Mesendoderm (in vitro differentiated cells): Measurements from ENCODE around the gene VPS13A.
A peak's percentile ranks its signal among the peaks of the same experiment; 100 is the strongest.

Experiments used
- DNase-seq: peaks from one replicate; pipeline ENCODE4 v3.0.0; 2013
- H2AK5ac ChIP-seq: 2 replicates; pipeline ENCODE4 v1.6.1; 2013; ENCODE audit warnings: low read length, inconsistent platforms
- H2BK120ac ChIP-seq: 2 replicates; pipeline ENCODE4 v1.6.1; 2013; ENCODE audit warnings: low read depth, mild to moderate bottlenecking, low read length, moderate library complexity, mixed read lengths
- H2BK15ac ChIP-seq: replicated peaks from 2 replicates; pipeline ENCODE4 v1.6.1; 2013; ENCODE audit warnings: low read depth, mild to moderate bottlenecking, moderate library complexity
- H2BK5ac ChIP-seq: 2 replicates; pipeline ENCODE4 v1.6.1; 2013; ENCODE audit warnings: low read length, inconsistent platforms
- H3K18ac ChIP-seq: 2 replicates; pipeline ENCODE4 v1.6.1; 2013; ENCODE audit warnings: mild to moderate bottlenecking, low read length, mixed read lengths
- H3K23ac ChIP-seq: one replicate; pipeline ENCODE4 v1.6.1; 2013; ENCODE audit warnings: low read length
- H3K27ac ChIP-seq: 2 replicates; pipeline ENCODE4 v1.5.1; 2013; ENCODE audit warnings: low read depth, mild to moderate bottlenecking, inconsistent platforms, low read length, moderate library complexity
- H3K27me3 ChIP-seq: 2 replicates; pipeline ENCODE4 v1.6.1; 2013; ENCODE audit warnings: low read length, control low read depth, mild to moderate bottlenecking, inconsistent platforms; ENCODE audit not compliant: insufficient read depth, poor library complexity
- H3K36me3 ChIP-seq: 2 replicates; pipeline ENCODE4 v1.6.1; 2013; ENCODE audit warnings: low read length, inconsistent platforms; ENCODE audit not compliant: control insufficient read depth, insufficient read depth
- H3K4ac ChIP-seq: one replicate; pipeline ENCODE4 v1.6.1; 2013; ENCODE audit warnings: low read depth, mild to moderate bottlenecking, low read length, moderate library complexity
- H3K4me1 ChIP-seq: 2 replicates; pipeline ENCODE4 v1.6.1; 2013; ENCODE audit warnings: low read depth, low read length, inconsistent platforms; ENCODE audit not compliant: control insufficient read depth
- H3K4me2 ChIP-seq: 2 replicates; pipeline ENCODE4 v1.6.1; 2013; ENCODE audit warnings: low read length
- H3K4me3 ChIP-seq: 2 replicates; pipeline ENCODE4 v1.5.1; 2013; ENCODE audit warnings: mild to moderate bottlenecking, low read length
- H3K56ac ChIP-seq: one replicate; pipeline ENCODE4 v1.6.1; 2013; ENCODE audit warnings: low read length
- H3K79me1 ChIP-seq: 2 replicates; pipeline ENCODE4 v1.6.1; 2013; ENCODE audit warnings: low read length, inconsistent platforms
- H3K79me2 ChIP-seq: 2 replicates; pipeline ENCODE4 v1.6.1; 2013; ENCODE audit warnings: mild to moderate bottlenecking, low read length; ENCODE audit not compliant: control insufficient read depth, insufficient read depth
- H3K9ac ChIP-seq: 2 replicates; pipeline ENCODE4 v1.6.1; 2013; ENCODE audit warnings: low read length, inconsistent platforms
- H4K5ac ChIP-seq: one replicate; pipeline ENCODE4 v1.6.1; 2013; ENCODE audit warnings: low read length
- H4K8ac ChIP-seq: one replicate; pipeline ENCODE4 v1.6.1; 2013; ENCODE audit warnings: low read depth, mild to moderate bottlenecking, control low read depth, low read length, moderate library complexity
- WGBS: extraction: QIAGEN DNeasy Blood & Tissue Kit; methylation state at CpG from one replicate; pipeline ENCODE4 v1.1.7; 2013; ENCODE audit warnings: low lambda C conversion rate, missing lambda C conversion rate; ENCODE audit not compliant: insufficient coverage; ENCODE audit errors: extremely low coverage; 5-methylcytosine and 5-hydroxymethylcytosine counted together

VPS13A gene

GRCh38 chr9:77149879-77150278 is 27.5 kb upstream of the VPS13A start:
- no peak overlapping the region for H3K18ac ChIP-seq
- no peak overlapping the region for H3K23ac ChIP-seq
- no peak for DNase-seq
- H3K4me2 ChIP-seq = no peak overlapping the region
- H2BK5ac ChIP-seq = no peak overlapping the region
- H3K36me3 ChIP-seq = no peaks in the 10 kb centered on the region
- no peak overlapping the region for H3K9ac ChIP-seq
- H3K27ac ChIP-seq = no peak overlapping the region
- H3K4ac ChIP-seq = no peak overlapping the region
- H3K79me2 ChIP-seq = no peaks in the 10 kb centered on the region
- WGBS = no CpG with 5 or more reads among the region's 2 CpGs
- no peaks in the 10 kb centered on the region for H3K4me1 ChIP-seq
- H3K4me3 ChIP-seq = no peak overlapping the region
- H3K27me3 ChIP-seq = no peaks in the 10 kb centered on the region
- H3K56ac ChIP-seq = no peak overlapping the region
- no peak overlapping the region for H2BK15ac ChIP-seq
- no peak overlapping the region for H4K8ac ChIP-seq
- no peak overlapping the region for H2AK5ac ChIP-seq
- no peaks in the 10 kb centered on the region for H3K79me1 ChIP-seq
- H2BK120ac ChIP-seq = no peak overlapping the region
- no peak overlapping the region for H4K5ac ChIP-seq

GRCh38 chr9:77152289-77152688 is 25.0 kb upstream of the VPS13A start:
- H3K4ac ChIP-seq = no peak overlapping the region
- no peak overlapping the region for H4K5ac ChIP-seq
- H3K79me2 ChIP-seq = no peaks in the 10 kb centered on the region
- no peak overlapping the region for H2BK120ac ChIP-seq
- H3K4me1 ChIP-seq = no peaks in the 10 kb centered on the region
- H4K8ac ChIP-seq = no peak overlapping the region
- no peak overlapping the region for H2AK5ac ChIP-seq
- H3K23ac ChIP-seq = no peak overlapping the region
- no peak overlapping the region for H3K4me2 ChIP-seq
- no CpG with 5 or more reads among the region's 1 CpG for WGBS
- no peak overlapping the region for H3K27ac ChIP-seq
- H2BK15ac ChIP-seq = no peak overlapping the region
- H3K56ac ChIP-seq = no peak overlapping the region
- H3K9ac ChIP-seq = no peak overlapping the region
- no peaks in the 10 kb centered on the region for H3K27me3 ChIP-seq
- no peak for DNase-seq
- no peaks in the 10 kb centered on the region for H3K36me3 ChIP-seq
- no peak overlapping the region for H2BK5ac ChIP-seq
- no peaks in the 10 kb centered on the region for H3K79me1 ChIP-seq
- no peak overlapping the region for H3K4me3 ChIP-seq
- no peak overlapping the region for H3K18ac ChIP-seq

- no peak overlapping the region for H4K8ac ChIP-seq
- no peak overlapping the region for H3K4ac ChIP-seq
- H3K4me3 ChIP-seq = no peak overlapping the region
- H2BK15ac ChIP-seq = no peak overlapping the region
- no peak overlapping the region for H3K56ac ChIP-seq
- H2BK5ac ChIP-seq = no peak overlapping the region
- H3K79me2 ChIP-seq = no peaks in the 10 kb centered on the region
- H3K23ac ChIP-seq = no peak overlapping the region
- no peak for DNase-seq
- no peak overlapping the region for H3K27ac ChIP-seq
- H3K36me3 ChIP-seq = no peaks in the 10 kb centered on the region
- no peaks in the 10 kb centered on the region for H3K27me3 ChIP-seq
- no peak overlapping the region for H2AK5ac ChIP-seq
- H4K5ac ChIP-seq = no peak overlapping the region
- no peaks in the 10 kb centered on the region for H3K4me1 ChIP-seq
- H3K9ac ChIP-seq = no peak overlapping the region
- H3K79me1 ChIP-seq = no peaks in the 10 kb centered on the region
- no peak overlapping the region for H3K18ac ChIP-seq
- WGBS = no CpG with 5 or more reads among the region's 2 CpGs
- H2BK120ac ChIP-seq = no peak overlapping the region
- H3K4me2 ChIP-seq = no peak overlapping the region
These were observed 20.5 kb upstream of the VPS13A start for GRCh38 chr9:77156646-77157371.

GRCh38 chr9:77158772-77159513 is 18.4 kb upstream of the VPS13A start:
- Histone ChIP-seq H2BK5ac (no peak overlapping the region), H3K56ac (no peak overlapping the region), H2BK120ac (no peak overlapping the region), H3K4ac (no peak overlapping the region), H2AK5ac (no peak overlapping the region), H3K18ac (no peak overlapping the region), H3K4me2 (no peak overlapping the region), H3K9ac (no peak overlapping the region), H4K5ac (no peak overlapping the region), H3K4me3 (no peak overlapping the region), H3K27ac (no peak overlapping the region), H3K4me1 (no peaks in the 10 kb centered on the region), H3K79me1 (no peaks in the 10 kb centered on the region), H2BK15ac (no peak overlapping the region), H4K8ac (no peak overlapping the region), H3K79me2 (no peaks in the 10 kb centered on the region), H3K27me3 (no peaks in the 10 kb centered on the region), H3K23ac (no peak overlapping the region), H3K36me3 (no peaks in the 10 kb centered on the region)
- peak; percentile 55 for DNase-seq
- WGBS = no CpG with 5 or more reads among the region's 6 CpGs

- no peak overlapping the region for H3K23ac ChIP-seq
- no peak overlapping the region for H4K8ac ChIP-seq
- H2BK120ac ChIP-seq = no peak overlapping the region
- no peaks in the 10 kb centered on the region for H3K79me2 ChIP-seq
- no peaks in the 10 kb centered on the region for H3K79me1 ChIP-seq
- no peak overlapping the region for H2BK5ac ChIP-seq
- no peaks in the 10 kb centered on the region for H3K36me3 ChIP-seq
- no peak overlapping the region for H3K4me3 ChIP-seq
- H3K18ac ChIP-seq = no peak overlapping the region
- no peak overlapping the region for H3K27ac ChIP-seq
- no peak overlapping the region for H3K56ac ChIP-seq
- no peaks in the 10 kb centered on the region for H3K27me3 ChIP-seq
- H2BK15ac ChIP-seq = no peak overlapping the region
- no peak overlapping the region for H2AK5ac ChIP-seq
- H3K4ac ChIP-seq = no peak overlapping the region
- no peak for DNase-seq
- no peak overlapping the region for H4K5ac ChIP-seq
- no CpG with 5 or more reads among the region's 3 CpGs for WGBS
- no peaks in the 10 kb centered on the region for H3K4me1 ChIP-seq
- no peak overlapping the region for H3K9ac ChIP-seq
- no peak overlapping the region for H3K4me2 ChIP-seq
These were observed 16.1 kb upstream of the VPS13A start for GRCh38 chr9:77161191-77161590.
